HG02571 (cell line): Measurements from ENCODE around the gene KCNN1.
"Not testable (repeated sequence)": the region's sequence is repeated elsewhere in the genome, so short reads cannot be mapped to it uniquely, and the experiment has no call there.

Experiments
- ATAC-seq: cut with Tn5 transposase; IDR thresholded peaks from one replicate; pipeline ENCODE4 v1.9.1; 2021; ENCODE audit warnings: mild to moderate bottlenecking, moderate library complexity; ENCODE audit not compliant: unreplicated experiment

The KCNN1 gene

GRCh38 chr19:17967257-17968051 lies 547 bp downstream of the KCNN1 start:
- no peak for ATAC-seq

GRCh38 chr19:17968362-17968761 lies 1.5 kb downstream of the KCNN1 start:
- no peak for ATAC-seq

GRCh38 chr19:17969096-17969792 lies 2.3 kb downstream of the KCNN1 start:
- ATAC-seq = no peak

GRCh38 chr19:17972230-17972629 lies 5.3 kb downstream of the KCNN1 start:
- no peak for ATAC-seq

GRCh38 chr19:17973759-17974158 lies 6.9 kb downstream of the KCNN1 start:
- no peak for ATAC-seq

GRCh38 chr19:17974551-17974950 lies 7.6 kb downstream of the KCNN1 start:
- no peak for ATAC-seq

GRCh38 chr19:17975032-17975431 lies 8.1 kb downstream of the KCNN1 start:
- ATAC-seq = no peak

GRCh38 chr19:17977021-17977420 lies 10.1 kb downstream of the KCNN1 start:
- no peak for ATAC-seq

- no peak for ATAC-seq
Measured at GRCh38 chr19:17977488-17977887, 10.6 kb downstream of the KCNN1 start.

- ATAC-seq = no peak
Measured at GRCh38 chr19:17981611-17982010, 14.7 kb downstream of the KCNN1 start.

GRCh38 chr19:17982430-17982829 lies 15.5 kb downstream of the KCNN1 start:
- no peak for ATAC-seq

- ATAC-seq = no peak
Measured at GRCh38 chr19:17985037-17985818, 18.3 kb downstream of the KCNN1 start.

- ATAC-seq = not testable (repeated sequence)
Measured at GRCh38 chr19:17986569-17986968, 19.7 kb downstream of the KCNN1 start.

- no peak for ATAC-seq
Measured at GRCh38 chr19:17988161-17988560, 21.3 kb downstream of the KCNN1 start.

- no peak for ATAC-seq
Measured at GRCh38 chr19:17989425-17990094, 22.7 kb downstream of the KCNN1 start.

GRCh38 chr19:17993076-17993813 lies 26.3 kb downstream of the KCNN1 start:
- ATAC-seq = no peak

GRCh38 chr19:17996826-17997316 lies 30.0 kb downstream of the KCNN1 start:
- ATAC-seq = no peak

- ATAC-seq = no peak
Measured at GRCh38 chr19:17997969-17998826, 31.3 kb downstream of the KCNN1 start.

- no peak for ATAC-seq
Measured at GRCh38 chr19:17998827-17999150, 31.9 kb downstream of the KCNN1 start.
